ENCODE results near the gene TENT4B. TPM values are rescaled to one million over a fixed set of nuclear protein-coding genes. Genes with fewer than 3 reads are reported as not detected.

The TENT4B gene
- total RNA-seq, 2 donors from 2014 or later: 16.3 to 31.5 TPM

GRCh38 chr16:50146479-50147435 is 6.3 kb upstream of the TENT4B start:
- Mint-ChIP-seq H3K4me1 (peaks cover 1% of the 10 kb centered on the region), H3K27me3 (no peaks in the 10 kb centered on the region), H3K9me3 (no peaks in the 10 kb centered on the region), H3K4me3 (no peak overlapping the region), H3K27ac (no peak overlapping the region), H3K36me3 (ENCODE audit: low read depth) (no peaks in the 10 kb centered on the region)
- no peak for ATAC-seq (replicated peaks)

- Mint-ChIP-seq H3K27ac (peak overlapping the region; percentile 91), H3K4me1 (peaks cover 15% of the 10 kb centered on the region), H3K9me3 (no peaks in the 10 kb centered on the region), H3K36me3 (ENCODE audit: low read depth) (peaks cover 19% of the 10 kb centered on the region), H3K4me3 (peak overlapping the region; percentile 84), H3K27me3 (no peaks in the 10 kb centered on the region)
- ATAC-seq (replicated peaks): no peak
Measured at GRCh38 chr16:50151322-50151721, 1.8 kb upstream of the TENT4B start.

DNA sequence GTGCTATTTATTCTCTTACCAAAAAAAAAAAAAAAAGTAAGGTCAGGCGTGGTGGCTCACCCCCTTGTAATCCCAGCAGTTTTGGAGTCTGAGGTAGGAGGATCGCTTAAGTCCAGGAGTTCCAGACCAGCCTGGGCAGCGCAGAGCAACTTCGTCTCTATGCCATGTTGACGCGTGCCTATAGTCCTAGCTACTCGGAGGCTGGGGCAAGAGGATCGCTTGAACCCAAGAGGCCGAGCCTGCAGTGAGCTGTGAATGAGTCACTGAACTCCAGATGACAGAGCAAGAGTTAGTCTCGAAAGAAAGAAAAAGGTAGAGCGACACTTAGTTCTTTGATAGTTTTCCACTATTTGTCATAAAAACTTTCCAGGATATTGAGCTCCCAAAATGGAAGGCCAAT is 1.4 kb upstream of the TENT4B start:
- no peaks in the 10 kb centered on the region for H3K27me3 Mint-ChIP-seq
- peaks cover 15% of the 10 kb centered on the region for H3K4me1 Mint-ChIP-seq
- peak overlapping the region; percentile 84 for H3K4me3 Mint-ChIP-seq
- H3K27ac Mint-ChIP-seq: peak overlapping the region; percentile 91
- peak; percentile 13 for ATAC-seq (replicated peaks)
- H3K36me3 Mint-ChIP-seq (ENCODE audit: low read depth): peaks cover 19% of the 10 kb centered on the region
- H3K9me3 Mint-ChIP-seq: no peaks in the 10 kb centered on the region

- peak; percentile 74 for ATAC-seq (replicated peaks)
- no peaks in the 10 kb centered on the region for H3K27me3 Mint-ChIP-seq
- H3K9me3 Mint-ChIP-seq: no peaks in the 10 kb centered on the region
- peak overlapping the region; percentile 84 for H3K4me3 Mint-ChIP-seq
- H3K4me1 Mint-ChIP-seq: peaks cover 20% of the 10 kb centered on the region
- H3K27ac Mint-ChIP-seq: peak overlapping the region; percentile 91
- H3K36me3 Mint-ChIP-seq (ENCODE audit: low read depth): peaks cover 19% of the 10 kb centered on the region
Measured at GRCh38 chr16:50152351-50152806, 727 bp upstream of the TENT4B start.

DNA sequence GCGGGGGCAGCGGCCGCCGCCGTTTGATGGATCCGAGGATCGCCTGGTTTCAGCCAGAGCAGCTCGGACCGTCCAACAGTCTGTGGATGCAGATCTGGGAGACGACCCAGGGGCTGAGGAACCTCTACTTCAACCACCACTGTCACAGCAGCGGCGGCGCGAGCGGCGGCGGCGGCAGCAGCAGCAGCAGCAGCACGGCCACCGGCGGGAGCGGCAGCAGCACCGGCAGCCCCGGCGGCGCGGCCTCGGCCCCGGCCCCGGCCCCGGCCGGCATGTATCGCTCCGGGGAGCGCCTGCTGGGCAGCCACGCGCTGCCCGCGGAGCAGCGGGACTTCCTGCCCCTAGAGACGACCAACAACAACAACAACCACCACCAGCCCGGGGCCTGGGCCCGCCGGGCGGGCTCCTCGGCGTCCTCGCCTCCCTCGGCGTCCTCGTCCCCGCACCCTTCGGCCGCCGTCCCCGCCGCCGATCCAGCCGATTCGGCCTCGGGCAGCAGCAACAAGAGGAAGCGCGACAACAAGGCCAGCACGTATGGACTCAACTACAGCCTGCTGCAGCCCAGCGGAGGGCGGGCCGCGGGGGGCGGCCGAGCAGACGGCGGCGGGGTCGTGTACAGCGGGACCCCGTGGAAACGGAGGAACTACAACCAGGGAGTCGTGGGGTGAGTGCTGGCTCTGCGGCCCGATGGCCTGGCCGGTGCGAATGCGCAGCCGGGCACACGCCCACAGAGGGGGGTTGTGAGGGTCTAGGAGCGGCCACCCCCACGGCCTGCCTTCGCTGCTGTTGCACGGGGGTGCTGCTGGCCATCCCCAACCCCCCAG is 702 bp downstream of the TENT4B start:
- no peaks in the 10 kb centered on the region for H3K27me3 Mint-ChIP-seq
- no peaks in the 10 kb centered on the region for H3K9me3 Mint-ChIP-seq
- H3K36me3 Mint-ChIP-seq (ENCODE audit: low read depth): peaks cover 24% of the 10 kb centered on the region
- H3K4me1 Mint-ChIP-seq: peaks cover 24% of the 10 kb centered on the region
- peak; percentile 3 for ATAC-seq (replicated peaks)
- peak overlapping the region; percentile 88 for H3K4me3 Mint-ChIP-seq
- peak overlapping the region; percentile 80 for H3K27ac Mint-ChIP-seq

GRCh38 chr16:50154420-50154950 is 1.4 kb downstream of the TENT4B start:
- peak overlapping the region; percentile 80 for H3K27ac Mint-ChIP-seq
- no peak for ATAC-seq (replicated peaks)
- peaks cover 27% of the 10 kb centered on the region for H3K4me1 Mint-ChIP-seq
- H3K27me3 Mint-ChIP-seq: no peaks in the 10 kb centered on the region
- peaks cover 31% of the 10 kb centered on the region for H3K36me3 Mint-ChIP-seq (ENCODE audit: low read depth)
- H3K4me3 Mint-ChIP-seq: peak overlapping the region; percentile 88
- no peaks in the 10 kb centered on the region for H3K9me3 Mint-ChIP-seq

- Mint-ChIP-seq H3K9me3 (no peaks in the 10 kb centered on the region), H3K36me3 (ENCODE audit: low read depth) (peaks cover 44% of the 10 kb centered on the region), H3K27ac (peak overlapping the region; percentile 80), H3K4me3 (peak overlapping the region; percentile 88), H3K27me3 (no peaks in the 10 kb centered on the region), H3K4me1 (peaks cover 38% of the 10 kb centered on the region)
- no peak for ATAC-seq (replicated peaks)
Measured at GRCh38 chr16:50155925-50156324, 2.8 kb downstream of the TENT4B start.

DNA sequence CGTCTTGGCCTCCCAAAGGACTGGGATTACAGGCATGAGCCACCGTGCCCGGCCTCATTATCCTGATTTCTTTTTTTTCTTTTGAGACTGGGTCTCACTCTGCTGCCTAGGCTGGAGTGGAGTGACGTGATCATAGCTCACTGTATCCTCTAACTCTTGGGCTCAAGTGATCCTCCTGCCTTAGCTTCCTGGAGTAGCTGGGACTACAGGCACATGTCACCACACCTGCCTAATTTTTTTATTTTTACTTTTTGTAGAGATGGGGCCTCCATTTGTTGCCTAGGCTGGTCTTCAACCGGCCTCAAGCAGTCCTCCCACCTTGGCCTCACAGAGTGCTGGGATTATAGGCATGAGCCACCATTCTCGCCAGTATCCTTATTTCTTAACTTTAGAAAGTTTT is 3.5 kb downstream of the TENT4B start:
- Mint-ChIP-seq H3K36me3 (ENCODE audit: low read depth) (peaks cover 46% of the 10 kb centered on the region), H3K27me3 (no peaks in the 10 kb centered on the region), H3K4me1 (peaks cover 40% of the 10 kb centered on the region), H3K27ac (no peak overlapping the region), H3K4me3 (peak overlapping the region; percentile 88), H3K9me3 (no peaks in the 10 kb centered on the region)
- ATAC-seq (replicated peaks): no peak

GRCh38 chr16:50160495-50161164 is 7.5 kb downstream of the TENT4B start:
- Mint-ChIP-seq H3K4me1 (peaks cover 40% of the 10 kb centered on the region), H3K27ac (peak overlapping the region; percentile 62), H3K27me3 (no peaks in the 10 kb centered on the region), H3K4me3 (peak overlapping the region; percentile 61), H3K9me3 (no peaks in the 10 kb centered on the region), H3K36me3 (ENCODE audit: low read depth) (peaks cover 33% of the 10 kb centered on the region)
- ATAC-seq (replicated peaks): peak; percentile 96

- no peak for ATAC-seq (replicated peaks)
- Mint-ChIP-seq H3K27me3 (no peaks in the 10 kb centered on the region), H3K4me1 (peaks cover 45% of the 10 kb centered on the region), H3K4me3 (no peak overlapping the region), H3K27ac (no peak overlapping the region), H3K9me3 (no peaks in the 10 kb centered on the region), H3K36me3 (ENCODE audit: low read depth) (peaks cover 32% of the 10 kb centered on the region)
Measured at GRCh38 chr16:50161950-50162349, 8.8 kb downstream of the TENT4B start.

DNA sequence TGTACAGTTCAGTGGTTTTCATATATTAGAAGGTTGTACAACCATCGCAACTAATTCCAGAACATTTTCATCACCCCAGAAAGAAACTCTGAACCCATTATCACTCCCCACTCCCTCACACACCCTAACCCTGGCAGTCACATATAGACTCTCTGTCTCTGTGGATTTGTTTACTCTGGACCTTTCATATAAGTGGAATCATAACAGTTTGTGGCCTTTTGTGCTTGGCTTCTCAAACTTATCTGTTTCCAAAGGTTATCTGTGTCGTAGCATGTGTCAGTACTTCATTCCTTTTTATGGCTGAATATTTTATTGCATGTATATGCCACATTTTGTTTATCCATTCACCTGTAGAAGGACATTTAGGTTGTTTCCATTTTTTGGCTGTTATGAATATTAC is 12.4 kb downstream of the TENT4B start:
- ATAC-seq (replicated peaks): no peak
- H3K4me3 Mint-ChIP-seq: no peak overlapping the region
- H3K9me3 Mint-ChIP-seq: no peaks in the 10 kb centered on the region
- no peaks in the 10 kb centered on the region for H3K27me3 Mint-ChIP-seq
- no peak overlapping the region for H3K27ac Mint-ChIP-seq
- H3K36me3 Mint-ChIP-seq (ENCODE audit: low read depth): peaks cover 12% of the 10 kb centered on the region
- peaks cover 35% of the 10 kb centered on the region for H3K4me1 Mint-ChIP-seq

- Mint-ChIP-seq H3K4me3 (peak overlapping the region; percentile 66), H3K27me3 (no peaks in the 10 kb centered on the region), H3K4me1 (peaks cover 27% of the 10 kb centered on the region), H3K9me3 (no peaks in the 10 kb centered on the region), H3K36me3 (ENCODE audit: low read depth) (peaks cover 6% of the 10 kb centered on the region), H3K27ac (peak overlapping the region; percentile 51)
- peak; percentile 96 for ATAC-seq (replicated peaks)
Measured at GRCh38 chr16:50166511-50167500, 13.7 kb downstream of the TENT4B start.

DNA sequence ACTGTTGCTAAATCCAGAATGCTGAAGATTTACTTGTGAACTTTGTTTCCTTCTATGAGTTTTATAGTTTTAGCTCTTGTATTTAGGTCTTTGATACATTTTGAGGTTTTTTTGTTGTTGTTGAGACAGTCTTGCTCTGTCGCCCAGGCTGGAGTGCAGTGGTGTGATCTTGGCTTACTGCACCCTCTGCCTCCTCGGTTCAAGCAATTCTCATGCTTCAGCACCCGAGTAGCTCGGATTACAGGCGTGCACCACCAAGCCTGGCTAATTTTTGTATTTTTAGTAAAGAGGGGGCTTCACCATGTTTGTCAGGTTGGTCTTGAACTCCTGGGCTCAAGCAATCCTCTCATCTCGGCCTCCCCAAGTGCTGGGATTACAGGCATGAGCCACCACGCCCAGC is 14.4 kb downstream of the TENT4B start:
- no peaks in the 10 kb centered on the region for H3K9me3 Mint-ChIP-seq
- H3K4me3 Mint-ChIP-seq: peak overlapping the region; percentile 66
- ATAC-seq (replicated peaks): no peak
- H3K4me1 Mint-ChIP-seq: peaks cover 25% of the 10 kb centered on the region
- no peaks in the 10 kb centered on the region for H3K27me3 Mint-ChIP-seq
- peak overlapping the region; percentile 51 for H3K27ac Mint-ChIP-seq
- peaks cover 6% of the 10 kb centered on the region for H3K36me3 Mint-ChIP-seq (ENCODE audit: low read depth)

Measured in activated T-helper 17 cell treated with anti-CD3 and anti-CD28 coated beads, Interleukin-2, amount 50 U/mL, for 72 hours (primary cell).